GM19372 (cell line): Measurements from ENCODE around the gene PDE8A.
A peak's percentile ranks its signal among the peaks of the same experiment; 100 is the strongest.

Source experiments
- ATAC-seq: cut with Tn5 transposase; IDR thresholded peaks from one replicate; pipeline ENCODE4 v1.9.1; 2021; ENCODE audit warnings: mild to moderate bottlenecking, low read depth, moderate library complexity; ENCODE audit not compliant: unreplicated experiment

Gene PDE8A

GRCh38 chr15:84981711-84982300 is at the start of gene PDE8A:
Gene PDE8A, plus strand, starts transcription at chr15:84981856. Its CDS starts 307 bp downstream, at chr15:84982163.
- peak; percentile 16 for ATAC-seq

GRCh38 chr15:84934942-84935729 is 46.5 kb upstream of the PDE8A start:
- no peak for ATAC-seq

- no peak for ATAC-seq
Measured at GRCh38 chr15:84937144-84937543, 44.5 kb upstream of the PDE8A start.

- ATAC-seq, result no peak
Measured at GRCh38 chr15:84938726-84939125, 42.9 kb upstream of the PDE8A start.

- ATAC-seq, result no peak
Measured at GRCh38 chr15:84940399-84940798, 41.3 kb upstream of the PDE8A start.

GRCh38 chr15:84942456-84942855 is 39.2 kb upstream of the PDE8A start:
- ATAC-seq, result no peak

GRCh38 chr15:84944311-84944710 is 37.3 kb upstream of the PDE8A start:
- ATAC-seq, result no peak

- ATAC-seq, result no peak
Measured at GRCh38 chr15:84944861-84945260, 36.8 kb upstream of the PDE8A start.

- no peak for ATAC-seq
Measured at GRCh38 chr15:84946772-84947489, 34.7 kb upstream of the PDE8A start.

- ATAC-seq, result no peak
Measured at GRCh38 chr15:84947947-84948830, 33.5 kb upstream of the PDE8A start.

- no peak for ATAC-seq
Measured at GRCh38 chr15:84949043-84949442, 32.6 kb upstream of the PDE8A start.

GRCh38 chr15:84949845-84950569 is 31.6 kb upstream of the PDE8A start:
- ATAC-seq, result no peak

- ATAC-seq, result no peak
Measured at GRCh38 chr15:84950570-84951111, 31.0 kb upstream of the PDE8A start.

GRCh38 chr15:84951736-84952135 is 29.9 kb upstream of the PDE8A start:
- no peak for ATAC-seq

- ATAC-seq, result no peak
Measured at GRCh38 chr15:84953136-84953535, 28.5 kb upstream of the PDE8A start.

- no peak for ATAC-seq
Measured at GRCh38 chr15:84953726-84954125, 27.9 kb upstream of the PDE8A start.

- ATAC-seq, result no peak
Measured at GRCh38 chr15:84955089-84955848, 26.4 kb upstream of the PDE8A start.

- ATAC-seq, result no peak
Measured at GRCh38 chr15:84956199-84956598, 25.5 kb upstream of the PDE8A start.
